Mucosa of descending colon (tissue), 3 donors: Measurements from ENCODE around the gene TWF2. TPM values are rescaled to one million over a fixed set of nuclear protein-coding genes. Genes with fewer than 3 reads are reported as not detected.
A peak's percentile ranks its signal among the peaks of the same experiment; 100 is the strongest.

Source experiments
- ATAC-seq: fragments of 200-7000 bp; cut with Tn5 transposase; one replicate; pipeline ENCODE4 v1.9.1; 2020; ENCODE audit warnings: mild to moderate bottlenecking, moderate library complexity
- DNase-seq, 3 donors: peaks; one replicate each; pipeline ENCODE4 v3.0.0-alpha.2; 2020
- H3K36me3 ChIP-seq: fragments of 200-600 bp; one replicate; pipeline ENCODE4 v1.8.0; 2021; ENCODE audit warnings: low read depth, mild to moderate bottlenecking
- H3K4me1 ChIP-seq: fragments of 200-600 bp; one replicate; pipeline ENCODE4 v1.8.0; 2021; ENCODE audit warnings: low read depth, mild to moderate bottlenecking
- H3K4me3 ChIP-seq: fragments of 200-600 bp; one replicate; pipeline ENCODE4 v1.8.0; 2021; ENCODE audit warnings: mild to moderate bottlenecking
- H3K9me3 ChIP-seq: fragments of 200-600 bp; one replicate; pipeline ENCODE4 v1.8.0; 2021; ENCODE audit warnings: mild to moderate bottlenecking
- intact Hi-C, 2 donors: fragments of 100-400 bp; cut with DNase I in 1 of 2; cut with micrococcal nuclease in 1 of 2; formaldehyde crosslinking; loops; one replicate each; pipeline versions ENCODE4 v1.11.0 to v1.11.1; 2022; cut with DNase I, micrococcal nuclease
- total RNA-seq, 3 donors: library from RNA; stranded (reverse); fragmentation: NEBNext Ultra II Directional in 2 of 3; extraction: Animal tissue kit (Norgen Biotek cat#: 25700) in 2 of 3; gene quantifications; one replicate each; pipeline versions ENCODE4 v1.2.1 to v1.2.4, GENCODE V29; 2021 to 2023
- TF ChIP-seq, protein P1 (sequence below): fragments of 200-600 bp; IDR thresholded peaks from one replicate; pipeline ENCODE4 v1.8.0; 2022; ENCODE audit warnings: antibody characterized with exemption, mild to moderate bottlenecking
- donor health status: DM: no; HTN: no; CAD: no; lungs with moderate emphysema.
- donor health status: DM: no; HTN: no; CAD: no.
- donor health status: DM: no; HTN: yes; CAD: no.

Gene TWF2
- total RNA-seq, 3 donors from 2014 or later = 39.1 to 41.1 (median 41.0) TPM

DNA sequence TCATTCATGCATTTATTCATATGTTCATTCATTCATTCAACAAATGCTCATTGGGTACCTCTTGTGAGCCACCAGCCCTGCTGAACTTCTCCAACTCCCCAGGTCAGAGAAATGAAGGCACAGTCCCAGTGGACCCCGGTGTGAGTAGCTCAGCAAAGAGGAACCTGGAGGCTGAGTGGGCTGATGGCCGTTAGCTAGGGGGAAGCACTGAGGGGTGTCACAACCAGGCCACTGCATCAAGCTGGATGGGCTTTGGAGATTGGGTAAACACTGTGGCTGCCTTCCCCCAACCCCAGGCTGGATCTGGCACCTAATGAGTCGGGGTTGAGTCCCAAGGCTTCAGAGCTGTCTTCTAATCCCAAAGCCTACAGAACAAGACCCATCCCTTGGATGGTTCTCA, 53.1 kb downstream of the TWF2 start:
- ATAC-seq = no peak
- TF ChIP-seq, protein P1, sequence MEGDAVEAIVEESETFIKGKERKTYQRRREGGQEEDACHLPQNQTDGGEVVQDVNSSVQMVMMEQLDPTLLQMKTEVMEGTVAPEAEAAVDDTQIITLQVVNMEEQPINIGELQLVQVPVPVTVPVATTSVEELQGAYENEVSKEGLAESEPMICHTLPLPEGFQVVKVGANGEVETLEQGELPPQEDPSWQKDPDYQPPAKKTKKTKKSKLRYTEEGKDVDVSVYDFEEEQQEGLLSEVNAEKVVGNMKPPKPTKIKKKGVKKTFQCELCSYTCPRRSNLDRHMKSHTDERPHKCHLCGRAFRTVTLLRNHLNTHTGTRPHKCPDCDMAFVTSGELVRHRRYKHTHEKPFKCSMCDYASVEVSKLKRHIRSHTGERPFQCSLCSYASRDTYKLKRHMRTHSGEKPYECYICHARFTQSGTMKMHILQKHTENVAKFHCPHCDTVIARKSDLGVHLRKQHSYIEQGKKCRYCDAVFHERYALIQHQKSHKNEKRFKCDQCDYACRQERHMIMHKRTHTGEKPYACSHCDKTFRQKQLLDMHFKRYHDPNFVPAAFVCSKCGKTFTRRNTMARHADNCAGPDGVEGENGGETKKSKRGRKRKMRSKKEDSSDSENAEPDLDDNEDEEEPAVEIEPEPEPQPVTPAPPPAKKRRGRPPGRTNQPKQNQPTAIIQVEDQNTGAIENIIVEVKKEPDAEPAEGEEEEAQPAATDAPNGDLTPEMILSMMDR = no peak
- no peak overlapping the region for H3K4me3 ChIP-seq

DNA sequence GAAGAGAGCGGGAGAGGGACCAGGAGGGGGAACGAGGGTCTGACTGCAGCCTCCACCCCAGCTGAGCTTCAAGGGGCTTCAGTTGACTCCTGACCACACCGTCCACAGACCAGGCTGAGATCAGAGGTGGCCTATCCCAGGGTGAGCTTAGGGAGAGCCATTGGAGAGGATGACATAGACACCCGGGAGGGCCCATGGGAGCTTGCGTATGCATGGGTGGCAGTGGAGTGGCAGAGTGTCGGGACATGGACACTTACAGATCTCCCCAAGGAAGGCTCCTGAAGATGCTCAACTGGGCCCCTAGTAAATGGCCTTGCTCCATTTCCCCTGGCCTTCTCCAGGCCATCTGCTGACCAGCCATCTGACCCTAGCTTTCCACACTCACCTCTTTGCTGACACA, 53.6 kb downstream of the TWF2 start:
- ATAC-seq (no peak), DNase-seq (no peak)
- intact Hi-C loops = no loop called here
- Histone ChIP-seq H3K4me3 (no peak overlapping the region), H3K9me3 (no peaks in the 10 kb centered on the region), H3K36me3 (no peaks in the 10 kb centered on the region), H3K4me1 (no peaks in the 10 kb centered on the region)
- TF ChIP-seq, protein P1 = no peak

More for the DNA sequence above, 53.1 kb downstream of the TWF2 start:
- intact Hi-C loops = no loop called here
- Histone ChIP-seq H3K36me3 (no peaks in the 10 kb centered on the region), H3K9me3 (no peaks in the 10 kb centered on the region), H3K4me1 (peaks cover 3% of the 10 kb centered on the region)
- DNase-seq = peak in 1 of 3 donors; percentile 6

DNA sequence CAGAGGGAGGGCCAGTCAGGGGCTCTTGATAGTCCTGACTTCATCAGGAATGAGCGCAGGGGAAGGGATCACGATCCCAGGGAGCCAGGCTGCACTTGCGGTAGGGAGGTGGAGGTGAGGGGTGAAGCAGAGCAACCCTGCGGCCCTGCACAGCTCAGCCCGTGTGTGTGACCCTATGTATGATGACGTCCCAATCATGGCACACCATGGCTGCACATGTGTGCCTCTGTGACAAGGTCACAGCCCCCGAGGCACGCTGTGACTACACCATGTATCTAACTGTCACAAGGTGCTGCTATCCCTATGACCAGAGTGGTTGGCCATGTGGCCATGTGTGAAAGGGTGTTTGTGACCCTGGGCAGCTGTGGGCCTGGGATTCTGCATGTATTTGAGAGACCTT, 54.3 kb downstream of the TWF2 start:
- intact Hi-C loops = no loop called here
- H3K4me3 ChIP-seq = no peak overlapping the region
- ATAC-seq = no peak

DNA sequence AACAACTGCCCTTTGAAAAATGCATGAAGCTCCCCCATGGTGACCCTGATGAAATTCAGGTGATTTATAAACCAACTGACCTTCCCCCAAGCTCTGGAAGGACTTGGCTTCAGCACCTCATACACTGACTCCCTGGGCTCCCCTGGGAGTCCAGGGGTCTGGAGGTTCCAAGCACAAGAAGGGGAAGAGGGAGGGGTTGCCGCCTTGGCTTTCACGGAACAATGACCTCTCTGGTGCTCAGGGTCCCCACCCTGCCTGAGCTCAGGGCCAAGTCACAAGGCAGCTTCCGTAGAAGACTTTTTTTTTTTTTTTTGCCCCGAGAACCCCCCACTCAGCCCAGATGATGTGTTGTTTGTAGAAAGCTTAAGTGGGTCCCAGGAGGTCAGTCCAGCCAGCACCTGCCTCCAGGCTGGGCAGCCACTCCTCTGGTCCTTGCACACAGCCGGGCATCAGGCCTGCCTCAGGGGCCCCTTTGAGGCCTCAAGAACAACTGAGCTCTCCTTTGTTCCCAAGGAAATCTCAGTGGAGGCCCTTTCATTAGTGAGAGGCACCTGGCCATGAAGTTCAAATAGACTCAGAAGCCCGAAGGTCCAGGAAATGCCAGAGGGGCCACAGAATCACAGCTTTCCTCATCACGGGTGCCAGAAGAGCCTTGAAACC, 55.0 kb downstream of the TWF2 start:
- Histone ChIP-seq H3K9me3 (no peaks in the 10 kb centered on the region), H3K4me3 (no peak overlapping the region), H3K36me3 (no peaks in the 10 kb centered on the region), H3K4me1 (no peaks in the 10 kb centered on the region)
- ATAC-seq (no peak), DNase-seq (no peak)
- TF ChIP-seq, protein P1 = no peak
- intact Hi-C loops = no loop called here

More for the DNA sequence above, 54.3 kb downstream of the TWF2 start:
- H3K4me1 ChIP-seq = no peaks in the 10 kb centered on the region
- H3K36me3 ChIP-seq = no peaks in the 10 kb centered on the region
- H3K9me3 ChIP-seq = no peaks in the 10 kb centered on the region
- no peak for DNase-seq
- TF ChIP-seq, protein P1 = no peak

DNA sequence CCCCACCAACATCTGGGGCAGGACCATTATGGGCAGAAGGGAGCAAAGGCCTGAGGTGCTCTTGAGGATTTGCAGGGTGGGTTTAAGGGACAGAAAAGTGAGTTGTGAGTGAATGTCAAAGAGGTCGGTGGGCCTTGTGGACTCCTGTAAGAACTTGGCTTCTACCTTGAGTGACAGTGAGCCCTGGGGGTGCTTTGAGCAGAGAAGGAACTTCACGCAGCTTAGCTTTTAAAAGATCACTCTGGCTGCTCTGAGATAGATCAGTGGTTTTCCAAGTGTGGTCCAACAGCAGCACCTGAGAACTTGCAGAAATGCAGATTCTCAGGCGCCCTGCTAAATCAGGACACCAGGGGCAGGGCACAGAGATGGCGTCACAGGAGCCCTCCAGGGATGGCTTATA, 56.3 kb downstream of the TWF2 start:
- TF ChIP-seq, protein P1 = no peak
- intact Hi-C loops = no loop called here
- H3K4me1 ChIP-seq = no peaks in the 10 kb centered on the region
- ATAC-seq (no peak), DNase-seq (no peak)
- H3K36me3 ChIP-seq = no peaks in the 10 kb centered on the region
- H3K9me3 ChIP-seq = no peaks in the 10 kb centered on the region
- H3K4me3 ChIP-seq = no peak overlapping the region

DNA sequence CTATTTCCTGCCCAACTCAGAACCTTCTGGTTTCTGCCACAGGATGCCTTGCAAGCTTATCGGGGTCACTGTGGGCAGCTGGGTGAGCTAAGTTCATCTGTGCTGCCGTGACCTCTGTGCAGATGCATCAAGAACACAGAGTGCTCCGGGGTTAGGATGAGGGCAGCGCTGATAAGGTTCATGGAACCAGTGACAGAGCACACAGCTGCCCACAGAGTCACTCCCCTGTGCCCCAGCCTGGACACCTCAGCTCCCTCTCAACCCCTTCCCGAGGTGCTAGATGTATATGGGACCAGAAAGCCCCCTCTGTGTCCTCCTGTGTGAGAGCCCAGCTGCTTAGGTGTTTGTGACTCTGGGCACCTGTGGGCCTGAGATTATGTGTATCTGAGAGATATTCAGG, 56.8 kb downstream of the TWF2 start:
- DNase-seq (no peak), ATAC-seq (peak; percentile 54)
- intact Hi-C loops = no loop called here
- H3K9me3 ChIP-seq = no peaks in the 10 kb centered on the region
- H3K4me1 ChIP-seq = no peaks in the 10 kb centered on the region
- no peak overlapping the region for H3K4me3 ChIP-seq
- no peaks in the 10 kb centered on the region for H3K36me3 ChIP-seq
- TF ChIP-seq, protein P1 = no peak
